HG02870 (cell line): Measurements from ENCODE around the gene CLEC2L.

Source experiments
- ATAC-seq: cut with Tn5 transposase; IDR thresholded peaks from one replicate; pipeline ENCODE4 v1.9.1; 2021; ENCODE audit warnings: mild to moderate bottlenecking, moderate library complexity; ENCODE audit not compliant: unreplicated experiment

The CLEC2L gene

DNA sequence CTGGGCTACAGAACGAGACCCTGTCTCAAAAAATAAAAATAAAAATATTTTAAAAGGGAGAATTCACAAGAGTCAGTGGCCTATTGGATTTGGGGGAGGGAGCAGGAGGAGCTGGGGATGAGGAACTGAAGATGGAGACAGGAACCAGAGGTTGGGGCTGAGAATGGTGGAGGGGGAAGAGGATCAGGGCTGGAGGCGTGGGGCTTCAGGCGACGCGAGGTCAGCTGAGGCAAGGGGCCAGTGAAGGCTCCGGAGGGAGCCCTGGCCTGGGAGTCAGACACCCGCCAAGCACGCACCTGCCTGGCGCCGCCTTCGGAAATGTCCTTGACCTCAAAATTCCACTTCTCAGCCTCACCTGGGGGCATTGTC, 671 bp upstream of the CLEC2L start:
- ATAC-seq: no peak

DNA sequence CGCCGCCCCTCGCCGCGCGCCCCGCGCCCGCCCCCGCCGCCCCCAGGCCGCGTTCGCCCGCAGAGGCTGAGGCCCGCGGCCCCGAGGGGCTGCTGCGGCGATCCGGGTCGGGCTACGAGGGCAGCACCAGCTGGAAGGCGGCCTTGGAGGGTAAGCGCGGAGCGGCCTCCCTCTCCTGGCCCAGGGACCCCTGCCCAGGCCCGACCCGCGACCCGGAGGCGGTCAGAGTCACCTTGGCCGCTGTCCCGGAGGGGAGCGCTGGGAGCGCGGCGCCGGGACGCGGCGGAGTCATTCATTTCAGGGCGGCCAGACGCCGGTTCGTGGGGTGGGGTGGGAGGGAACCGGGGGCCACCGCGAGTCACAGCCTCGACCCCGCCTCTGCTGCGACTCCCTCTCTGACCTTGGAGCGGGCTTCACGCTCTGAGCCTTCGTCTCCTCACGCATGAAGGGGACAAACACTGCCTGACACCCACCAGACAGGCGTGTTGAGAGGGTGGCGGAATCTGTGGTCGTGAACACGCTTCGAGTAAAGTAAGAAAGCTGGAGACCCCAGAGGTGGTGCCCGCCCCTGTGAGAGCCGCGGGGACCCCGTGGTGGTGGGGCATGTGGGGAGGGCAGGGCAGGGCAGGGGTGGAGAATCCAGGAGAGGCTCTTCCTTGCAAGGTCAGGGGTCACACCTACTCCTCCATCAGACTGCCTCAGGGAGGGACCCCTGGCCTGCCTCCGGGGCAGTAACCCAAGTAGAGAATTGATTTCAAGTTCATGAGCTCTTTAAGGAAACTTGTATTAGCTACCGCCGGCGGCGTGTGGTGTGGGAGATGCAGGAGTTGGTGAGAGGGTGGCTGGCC, 707 bp downstream of the CLEC2L start:
- ATAC-seq: no peak

GRCh38 chr7:139525239-139525638, 1.8 kb downstream of the CLEC2L start:
- ATAC-seq: no peak

DNA sequence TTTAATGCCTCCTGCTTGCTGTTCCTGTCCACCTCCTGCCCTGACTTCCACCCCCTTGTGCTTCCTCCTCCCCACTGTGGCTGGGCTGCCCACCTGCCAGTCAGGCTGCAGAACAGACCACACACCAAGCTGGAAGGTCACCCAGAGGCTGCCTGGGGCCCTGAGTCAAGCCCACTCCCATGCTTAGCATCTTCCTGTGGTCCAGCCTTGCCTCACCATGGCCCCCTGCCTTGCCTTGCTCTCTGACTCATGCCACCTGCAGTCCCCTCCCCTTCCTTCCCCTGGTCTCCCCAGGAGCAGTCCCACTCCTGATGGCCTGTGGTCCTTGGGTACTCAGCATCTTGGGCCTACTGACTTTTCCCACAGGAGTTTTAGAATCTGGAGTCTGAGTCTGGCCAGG, 2.3 kb downstream of the CLEC2L start:
- ATAC-seq: no peak

DNA sequence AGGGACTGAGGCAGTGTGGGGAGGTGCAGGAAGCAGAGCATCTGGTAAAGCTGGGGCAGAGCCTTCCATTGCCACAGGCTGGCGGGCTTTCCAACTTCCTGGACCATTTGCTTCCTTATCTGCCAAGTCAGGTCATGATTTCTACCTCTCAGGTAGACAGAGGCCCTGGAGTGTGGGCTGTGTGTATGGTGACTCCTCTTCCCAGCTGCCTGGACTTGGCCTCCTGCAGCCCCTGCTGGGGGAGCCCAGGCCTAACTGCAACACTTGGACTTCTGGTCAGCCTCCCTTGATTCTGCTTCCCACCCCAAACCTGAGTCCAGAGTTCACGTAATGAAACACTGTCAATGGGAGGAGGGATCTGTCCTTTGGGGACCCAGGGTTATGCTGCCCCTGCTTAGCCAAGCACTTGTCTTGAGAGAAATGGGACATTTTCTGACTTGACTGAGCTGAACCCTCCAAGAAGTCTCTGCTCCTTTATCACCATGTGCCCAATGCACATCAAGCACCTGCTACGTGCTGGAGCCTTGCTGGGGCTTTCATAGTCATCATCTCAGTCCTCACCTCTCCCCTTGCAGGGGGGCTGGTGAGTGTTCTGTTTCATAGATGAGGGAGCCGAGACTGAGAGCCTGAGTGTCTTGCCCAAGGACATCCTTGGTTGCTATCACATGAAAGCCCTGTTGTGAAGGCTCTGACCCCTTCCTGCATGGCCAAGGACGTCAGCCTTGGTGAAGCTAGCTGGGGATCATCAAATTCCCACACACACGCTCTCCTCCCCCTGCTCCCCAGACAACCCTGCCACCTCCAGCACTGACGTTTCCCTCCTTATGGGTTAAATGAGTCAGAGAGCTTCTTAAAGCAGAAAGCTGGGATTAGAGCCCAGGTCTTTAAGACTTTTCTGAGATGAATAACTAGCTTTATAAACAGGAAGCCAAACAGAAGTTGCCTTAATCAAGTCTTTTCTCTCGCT, 3.4 kb downstream of the CLEC2L start:
- ATAC-seq: no peak

DNA sequence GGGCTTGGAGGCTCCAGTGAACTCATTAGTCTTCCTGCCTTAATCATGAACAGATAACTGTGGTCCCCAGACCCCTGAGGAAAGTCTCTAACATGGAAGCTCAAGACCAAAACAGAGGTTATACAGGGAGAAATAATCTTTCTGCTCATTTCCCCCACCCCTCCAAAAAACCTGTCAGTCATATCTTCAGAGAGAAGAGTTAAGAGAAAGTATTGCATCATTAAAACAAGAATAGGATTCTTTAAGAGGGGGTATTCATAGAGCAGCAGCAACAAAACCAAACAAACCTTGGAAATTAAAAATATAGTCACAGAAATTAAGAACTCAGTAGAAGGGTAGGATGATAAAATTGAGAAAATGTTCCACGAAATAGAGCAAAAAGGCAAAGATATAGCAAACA, 7.6 kb downstream of the CLEC2L start:
- no peak for ATAC-seq

DNA sequence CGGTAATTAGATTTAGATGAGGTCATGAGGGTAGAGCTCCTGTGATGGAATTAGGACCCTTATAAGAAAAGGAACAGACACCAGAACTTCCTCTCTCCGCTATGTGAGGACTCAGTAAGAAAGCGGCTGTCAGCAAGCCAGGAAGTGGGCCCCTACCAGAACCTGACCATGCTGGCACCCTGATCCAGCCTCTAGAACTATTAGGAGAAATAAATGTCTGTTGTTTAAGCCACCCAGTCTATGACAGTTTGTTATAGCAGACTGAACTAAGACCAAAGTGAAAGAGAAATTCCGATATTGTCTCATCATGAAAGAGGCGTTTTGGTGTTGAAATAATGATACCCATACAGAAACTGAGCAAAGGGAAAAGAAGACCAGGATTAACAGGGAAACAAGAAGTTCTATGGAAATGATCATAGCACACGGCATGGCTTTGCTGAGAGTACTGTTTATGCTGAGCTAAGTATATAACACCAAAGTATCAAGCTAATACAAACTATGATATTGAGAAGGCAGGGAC, 9.2 kb downstream of the CLEC2L start:
- ATAC-seq: no peak

GRCh38 chr7:139534096-139534495, 10.6 kb downstream of the CLEC2L start:
- ATAC-seq: no peak

GRCh38 chr7:139534966-139535651, 11.6 kb downstream of the CLEC2L start:
- ATAC-seq: no peak

DNA sequence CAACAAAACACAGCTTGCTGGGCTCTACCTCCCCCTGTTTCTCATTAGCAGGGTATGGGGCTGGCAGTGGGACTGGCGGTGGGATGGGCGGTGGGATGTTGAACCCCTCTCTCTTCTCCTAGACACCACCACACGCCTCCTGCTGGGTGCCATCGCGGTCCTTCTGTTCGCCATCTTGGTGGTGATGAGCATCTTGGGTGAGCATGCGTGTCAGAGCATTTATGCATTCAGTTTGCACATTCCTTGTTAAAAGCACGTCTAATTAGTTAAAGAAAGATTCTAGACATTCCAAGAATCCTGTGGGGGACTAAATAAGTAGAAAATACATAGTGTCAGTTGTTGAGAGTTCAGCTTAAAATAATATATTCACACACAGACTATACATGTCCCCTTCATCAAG, 12.7 kb downstream of the CLEC2L start:
- no peak for ATAC-seq

DNA sequence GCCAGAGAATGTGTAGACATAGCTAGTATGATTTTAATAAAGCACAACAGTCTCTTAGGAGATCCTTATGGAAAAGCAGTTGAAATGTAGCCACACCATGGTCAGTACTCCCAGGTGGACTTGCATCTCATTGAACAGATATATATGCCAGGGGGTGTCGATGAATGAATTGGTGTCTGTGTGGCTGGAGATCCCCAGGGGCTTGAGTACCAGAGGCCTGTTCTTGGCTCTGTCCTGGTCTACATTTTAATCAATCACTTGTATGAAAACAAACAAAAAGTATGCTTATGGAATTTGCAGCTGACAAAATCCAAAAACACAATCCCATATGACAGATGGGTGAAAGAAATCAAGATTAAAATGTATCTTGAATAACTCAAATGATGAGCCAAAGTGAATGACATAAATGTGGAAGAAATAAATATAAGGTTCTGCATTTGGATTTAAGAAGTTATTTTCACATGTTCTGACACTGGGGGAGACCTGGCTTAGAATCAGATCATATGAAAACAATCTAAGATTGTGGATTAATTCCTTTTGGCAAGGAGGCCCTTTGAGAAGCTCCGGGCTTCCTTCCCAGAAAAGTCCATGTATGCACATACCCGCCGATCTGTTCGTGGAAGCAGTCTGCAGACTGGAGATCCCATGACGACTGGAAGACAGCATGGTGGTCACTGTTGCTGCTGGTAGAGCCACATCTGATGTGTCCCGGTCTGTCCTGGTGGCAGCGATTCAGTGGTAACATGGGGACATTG, 15.6 kb downstream of the CLEC2L start:
- no peak for ATAC-seq

DNA sequence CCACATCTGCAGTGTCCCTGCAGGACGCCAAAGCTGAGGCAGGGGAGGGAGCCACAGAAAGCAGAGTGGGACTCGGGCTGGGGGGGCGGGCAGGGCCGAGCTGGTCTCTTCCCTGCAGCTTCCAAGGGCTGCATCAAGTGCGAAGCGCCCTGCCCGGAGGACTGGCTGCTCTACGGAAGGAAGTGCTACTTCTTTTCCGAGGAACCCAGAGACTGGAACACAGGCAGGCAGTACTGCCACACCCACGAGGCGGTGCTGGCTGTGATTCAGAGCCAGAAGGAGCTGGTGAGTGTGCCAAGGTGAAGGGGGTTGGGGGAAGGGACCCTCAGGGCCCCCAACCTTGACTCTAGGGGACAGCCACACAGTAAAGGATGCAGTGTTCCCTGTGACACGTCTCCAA, 16.7 kb downstream of the CLEC2L start:
- no peak for ATAC-seq

DNA sequence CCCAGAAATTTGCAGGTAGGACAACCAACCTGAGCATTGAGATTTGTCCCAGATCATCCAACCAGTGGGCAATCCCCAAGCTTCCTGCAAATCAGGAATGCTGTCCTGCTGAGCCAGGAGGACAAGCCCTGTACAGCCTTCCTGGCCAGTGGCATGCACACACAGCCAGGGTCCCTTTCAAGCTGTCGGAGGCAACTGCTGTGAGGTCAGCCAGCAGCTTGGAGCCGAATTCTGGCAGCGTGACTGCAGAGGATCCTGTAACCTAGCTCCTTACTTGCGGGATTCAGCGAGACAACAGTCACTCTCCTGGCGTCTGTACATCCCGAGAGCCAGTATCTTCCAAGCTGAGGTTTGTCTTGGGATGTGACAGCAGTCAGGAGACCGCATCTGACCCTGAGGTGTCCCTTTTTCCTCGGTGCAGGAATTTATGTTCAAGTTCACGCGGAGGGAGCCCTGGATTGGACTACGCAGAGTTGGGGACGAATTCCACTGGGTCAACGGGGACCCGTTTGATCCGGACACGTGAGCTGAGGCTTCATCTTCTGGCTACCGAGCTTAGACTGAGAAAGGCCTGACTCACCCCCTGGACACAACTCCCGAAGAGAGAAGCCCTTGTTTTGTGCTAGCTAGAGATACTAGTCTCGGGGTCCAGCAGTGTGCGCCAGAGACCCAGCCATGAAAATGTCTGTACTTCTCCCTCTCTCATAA, 18.3 kb downstream of the CLEC2L start:
- ATAC-seq: no peak

DNA sequence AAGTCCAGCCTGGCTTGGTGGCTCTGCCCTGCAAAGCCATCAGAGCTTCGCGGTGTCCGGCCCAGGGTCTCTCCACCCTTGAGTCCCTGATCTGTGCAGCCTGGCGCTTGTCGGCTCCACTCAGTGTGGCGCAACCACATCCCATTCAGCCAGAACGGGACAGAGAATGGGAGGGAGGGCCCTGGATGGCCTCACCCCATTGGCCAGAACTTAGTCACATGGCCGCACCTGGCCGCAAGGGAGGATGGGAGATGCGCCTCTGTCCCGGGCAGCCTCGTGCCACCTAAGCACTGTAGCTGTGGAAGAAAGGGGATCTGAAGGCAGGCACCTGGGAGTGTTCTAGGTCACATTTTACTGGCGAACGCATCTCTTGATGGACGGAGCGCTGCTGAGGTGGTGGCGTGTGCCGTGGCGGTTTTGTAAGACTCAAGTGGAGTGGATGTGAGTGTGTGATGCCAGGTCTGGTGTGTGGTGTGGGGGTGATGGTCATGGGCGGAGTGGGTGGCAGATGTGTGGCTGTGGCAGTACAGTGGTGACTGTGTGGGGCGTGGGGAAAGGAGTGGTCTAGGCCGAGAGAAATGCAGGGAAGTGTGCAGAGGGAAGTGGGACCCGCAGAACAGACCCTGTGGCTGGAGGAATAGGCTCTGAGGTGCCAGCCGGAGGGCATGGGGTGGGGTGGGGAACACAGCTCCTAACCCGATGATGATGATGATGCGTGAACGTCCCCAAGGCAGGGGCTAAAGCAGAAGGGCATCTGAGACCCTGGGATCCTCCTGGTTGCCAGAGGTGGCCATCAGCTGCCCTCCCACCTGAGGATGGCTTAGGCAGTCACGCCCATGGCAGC, 19.0 kb downstream of the CLEC2L start:
- ATAC-seq: no peak

DNA sequence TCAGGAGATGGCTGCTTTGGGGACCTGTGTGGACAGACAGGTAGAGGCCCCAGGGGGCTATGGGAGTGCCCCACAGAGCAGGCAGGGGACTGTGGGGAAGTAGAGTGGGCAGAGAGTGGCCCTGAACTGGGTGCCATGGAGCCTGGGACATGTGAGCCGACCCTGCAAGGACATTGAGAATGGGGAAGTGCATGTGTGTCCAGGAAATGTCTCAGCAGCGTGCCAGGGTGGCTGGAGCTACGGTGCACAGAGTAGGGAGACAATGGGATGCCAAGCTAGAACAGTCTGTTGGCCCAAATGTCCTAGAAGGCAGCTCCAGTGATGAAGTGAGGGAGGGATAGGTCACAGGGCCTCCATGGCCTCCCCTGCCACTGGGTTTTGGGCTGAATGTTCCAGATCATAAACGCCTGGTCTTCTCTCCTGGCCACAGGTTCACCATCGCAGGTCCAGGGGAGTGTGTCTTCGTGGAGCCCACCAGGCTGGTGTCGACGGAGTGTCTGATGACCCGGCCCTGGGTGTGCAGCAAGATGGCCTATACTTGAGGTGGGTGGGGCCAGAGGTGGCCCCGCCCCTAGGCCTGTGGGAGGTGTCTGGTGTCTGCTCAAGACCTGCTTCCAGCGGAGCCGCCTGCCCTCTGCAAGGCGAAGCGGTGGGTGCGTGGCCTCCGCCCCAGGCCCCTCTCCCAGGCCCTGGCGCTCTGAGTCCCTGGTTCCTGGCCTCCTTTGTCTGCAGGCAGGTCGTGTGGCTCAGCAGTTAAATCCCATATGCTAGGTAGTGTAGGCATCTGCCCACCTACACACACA, 20.5 kb downstream of the CLEC2L start:
- no peak for ATAC-seq

- no peak for ATAC-seq
Observed at GRCh38 chr7:139544645-139545044, 21.2 kb downstream of the CLEC2L start.

- no peak for ATAC-seq
Observed at GRCh38 chr7:139548302-139549028, 25.0 kb downstream of the CLEC2L start.
